GM21717 (cell line): ENCODE measurements around the gene MYH15.

ENCODE experiments used
- ATAC-seq: cut with Tn5 transposase; IDR thresholded peaks from one replicate; pipeline ENCODE4 v1.9.1; 2021; ENCODE audit warnings: mild to moderate bottlenecking, moderate library complexity; ENCODE audit not compliant: unreplicated experiment

Gene MYH15

DNA sequence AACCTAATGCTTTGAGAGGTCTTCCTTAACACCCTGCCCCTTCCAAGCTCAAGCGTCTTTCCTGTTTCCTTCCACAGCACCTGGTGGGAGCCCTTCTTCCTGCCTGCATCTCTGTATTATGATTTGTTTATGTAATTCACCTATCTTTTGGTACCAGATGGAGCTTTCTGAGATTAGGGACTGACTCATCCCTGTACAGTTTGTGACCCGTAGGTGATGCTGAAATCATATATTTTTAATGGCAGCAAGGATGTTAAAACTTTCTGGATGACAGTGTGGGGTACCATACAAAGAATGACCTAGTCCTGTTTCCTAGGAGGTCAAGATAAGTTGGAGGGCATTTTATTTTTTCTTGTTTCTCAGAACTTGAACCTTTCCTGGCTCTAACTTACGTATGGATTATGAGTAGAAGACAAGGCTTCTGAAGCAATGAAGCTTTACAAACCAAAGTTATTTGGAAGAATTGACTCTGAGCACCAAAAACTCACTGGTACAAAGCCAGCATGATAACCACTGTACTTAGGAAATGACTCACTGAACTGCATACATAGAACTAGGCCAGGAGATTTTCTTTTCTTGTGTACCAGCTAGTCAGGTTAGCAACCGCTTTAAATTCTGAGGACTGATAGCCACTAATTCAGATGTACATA is 167.4 kb downstream of the MYH15 start:
- ATAC-seq = peak; percentile 60

- no peak for ATAC-seq
Measured at GRCh38 chr3:108341911-108342310, 168.5 kb downstream of the MYH15 start.

- no peak for ATAC-seq
Measured at GRCh38 chr3:108338901-108339545, 171.4 kb downstream of the MYH15 start.

GRCh38 chr3:108334701-108335100 is 175.7 kb downstream of the MYH15 start:
- ATAC-seq = no peak

GRCh38 chr3:108333961-108334360 is 176.4 kb downstream of the MYH15 start:
- no peak for ATAC-seq

- ATAC-seq = no peak
Measured at GRCh38 chr3:108331792-108332191, 178.6 kb downstream of the MYH15 start.
